IPS-11a (cell line): ENCODE measurements around the gene NTF3.

ENCODE experiments used
- H3K4me3 ChIP-seq: one replicate; pipeline ENCODE4 v1.5.1; 2013; ENCODE audit warnings: low read depth, low read length, control low read depth

NTF3 gene

GRCh38 chr12:5430641-5431603 is 986 bp upstream of the NTF3 start:
- no peak overlapping the region for H3K4me3 ChIP-seq

- H3K4me3 ChIP-seq, result peak overlapping the region; percentile 25
Measured at GRCh38 chr12:5433081-5433844, 1.4 kb downstream of the NTF3 start.

- H3K4me3 ChIP-seq, result peak overlapping the region; percentile 20
Measured at GRCh38 chr12:5433845-5434646, 2.1 kb downstream of the NTF3 start.

GRCh38 chr12:5434647-5435560 is 3.0 kb downstream of the NTF3 start:
- H3K4me3 ChIP-seq, result no peak overlapping the region

GRCh38 chr12:5437182-5437583 is 5.3 kb downstream of the NTF3 start:
- H3K4me3 ChIP-seq, result no peak overlapping the region

- no peak overlapping the region for H3K4me3 ChIP-seq
Measured at GRCh38 chr12:5437589-5437988, 5.7 kb downstream of the NTF3 start.

- no peak overlapping the region for H3K4me3 ChIP-seq
Measured at GRCh38 chr12:5438671-5439200, 6.8 kb downstream of the NTF3 start.

- H3K4me3 ChIP-seq, result no peak overlapping the region
Measured at GRCh38 chr12:5439371-5439771, 7.5 kb downstream of the NTF3 start.

GRCh38 chr12:5439788-5440300 is 7.9 kb downstream of the NTF3 start:
- H3K4me3 ChIP-seq, result no peak overlapping the region

GRCh38 chr12:5440978-5441377 is 9.1 kb downstream of the NTF3 start:
- no peak overlapping the region for H3K4me3 ChIP-seq

- no peak overlapping the region for H3K4me3 ChIP-seq
Measured at GRCh38 chr12:5441497-5442236, 9.8 kb downstream of the NTF3 start.

- no peak overlapping the region for H3K4me3 ChIP-seq
Measured at GRCh38 chr12:5442251-5443006, 10.5 kb downstream of the NTF3 start.

- no peak overlapping the region for H3K4me3 ChIP-seq
Measured at GRCh38 chr12:5444520-5444919, 12.6 kb downstream of the NTF3 start.

GRCh38 chr12:5447320-5447719 is 15.4 kb downstream of the NTF3 start:
- no peak overlapping the region for H3K4me3 ChIP-seq

- H3K4me3 ChIP-seq, result no peak overlapping the region
Measured at GRCh38 chr12:5451251-5451650, 19.3 kb downstream of the NTF3 start.

- H3K4me3 ChIP-seq, result no peak overlapping the region
Measured at GRCh38 chr12:5452569-5452968, 20.7 kb downstream of the NTF3 start.

- H3K4me3 ChIP-seq, result no peak overlapping the region
Measured at GRCh38 chr12:5453466-5453865, 21.6 kb downstream of the NTF3 start.

GRCh38 chr12:5455045-5455444 is 23.1 kb downstream of the NTF3 start:
- no peak overlapping the region for H3K4me3 ChIP-seq
